Transverse colon (tissue), 3 donors: ENCODE results near the gene SH3GLB2.

Source experiments
- EP300 ChIP-seq: sonication (generic); formaldehyde crosslinking; IDR thresholded peaks from one replicate; pipeline ENCODE4 v1.6.1; 2017; ENCODE audit warnings: antibody characterized with exemption, low read depth
- POLR2A ChIP-seq: fragments of 450-650 bp; IDR thresholded peaks from one replicate; pipeline ENCODE4 v1.6.1; 2016; ENCODE audit warnings: antibody characterized with exemption, mild to moderate bottlenecking, moderate library complexity
- TF ChIP-seq, protein P1 (sequence below), 5 experiments: fragments of 200-600 bp in 3 of 5; fragments of 450-650 bp in 2 of 5; sonication (generic) in 3 of 5; IDR thresholded peaks; 1 replicate in 2 of 5; 2 replicates in 3 of 5; pipeline ENCODE4 v1.5.1; 2016 to 2017; ENCODE audit warnings: antibody characterized with exemption in 5 of 5, inconsistent platforms in 3 of 5, mild to moderate bottlenecking in 2 of 5, moderate library complexity in 1 of 5

DNA sequence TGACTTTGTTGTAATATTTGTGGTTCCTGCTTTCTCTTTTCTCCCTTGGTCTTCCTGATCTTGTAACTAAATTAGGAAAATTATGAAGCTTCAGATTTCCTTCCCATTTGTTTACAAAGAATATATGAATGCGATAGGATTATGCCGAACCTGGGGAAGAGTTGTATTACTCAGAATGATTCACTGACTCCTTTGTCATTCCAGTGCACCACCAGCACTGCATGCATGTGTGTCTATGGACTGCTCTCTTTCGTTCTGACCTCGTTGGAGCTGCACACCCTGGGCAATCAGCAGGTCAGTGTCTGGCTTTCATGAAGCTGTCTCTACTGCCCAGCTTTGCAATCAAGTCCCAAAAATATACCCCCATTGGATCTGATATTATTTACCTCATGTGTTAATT is 55.2 kb downstream of the SH3GLB2 start:
- TF ChIP-seq, protein P1, sequence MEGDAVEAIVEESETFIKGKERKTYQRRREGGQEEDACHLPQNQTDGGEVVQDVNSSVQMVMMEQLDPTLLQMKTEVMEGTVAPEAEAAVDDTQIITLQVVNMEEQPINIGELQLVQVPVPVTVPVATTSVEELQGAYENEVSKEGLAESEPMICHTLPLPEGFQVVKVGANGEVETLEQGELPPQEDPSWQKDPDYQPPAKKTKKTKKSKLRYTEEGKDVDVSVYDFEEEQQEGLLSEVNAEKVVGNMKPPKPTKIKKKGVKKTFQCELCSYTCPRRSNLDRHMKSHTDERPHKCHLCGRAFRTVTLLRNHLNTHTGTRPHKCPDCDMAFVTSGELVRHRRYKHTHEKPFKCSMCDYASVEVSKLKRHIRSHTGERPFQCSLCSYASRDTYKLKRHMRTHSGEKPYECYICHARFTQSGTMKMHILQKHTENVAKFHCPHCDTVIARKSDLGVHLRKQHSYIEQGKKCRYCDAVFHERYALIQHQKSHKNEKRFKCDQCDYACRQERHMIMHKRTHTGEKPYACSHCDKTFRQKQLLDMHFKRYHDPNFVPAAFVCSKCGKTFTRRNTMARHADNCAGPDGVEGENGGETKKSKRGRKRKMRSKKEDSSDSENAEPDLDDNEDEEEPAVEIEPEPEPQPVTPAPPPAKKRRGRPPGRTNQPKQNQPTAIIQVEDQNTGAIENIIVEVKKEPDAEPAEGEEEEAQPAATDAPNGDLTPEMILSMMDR (IDR thresholded peaks at IDR 0.05) = no peak
- TF ChIP-seq EP300 (no peak), POLR2A (no peak)
